ENCODE data around the gene GRIN2A.

Gene GRIN2A

GRCh38 chr16:9757687-9758086, 424.5 kb downstream of the GRIN2A start:
- DNase-seq (ENCODE audit: low spot score), result no peak

- no peak for DNase-seq (ENCODE audit: low spot score)
Measured at GRCh38 chr16:9756434-9756833, 425.8 kb downstream of the GRIN2A start.

- no peak for DNase-seq (ENCODE audit: low spot score)
Measured at GRCh38 chr16:9755081-9755480, 427.1 kb downstream of the GRIN2A start.

- DNase-seq (ENCODE audit: low spot score), result no peak
Measured at GRCh38 chr16:9741776-9742175, 440.5 kb downstream of the GRIN2A start.

GRCh38 chr16:9739301-9739700, 442.9 kb downstream of the GRIN2A start:
- DNase-seq (ENCODE audit: low spot score), result no peak

- DNase-seq (ENCODE audit: low spot score), result no peak
Measured at GRCh38 chr16:9738690-9739089, 443.5 kb downstream of the GRIN2A start.

GRCh38 chr16:9736547-9736946, 445.7 kb downstream of the GRIN2A start:
- DNase-seq (ENCODE audit: low spot score), result no peak

- no peak for DNase-seq (ENCODE audit: low spot score)
Measured at GRCh38 chr16:9723136-9723535, 459.1 kb downstream of the GRIN2A start.

- DNase-seq (ENCODE audit: low spot score), result no peak
Measured at GRCh38 chr16:9713907-9714306, 468.3 kb downstream of the GRIN2A start.

GRCh38 chr16:9713156-9713555, 469.1 kb downstream of the GRIN2A start:
- DNase-seq (ENCODE audit: low spot score), result no peak

GRCh38 chr16:9708972-9709620, 473.1 kb downstream of the GRIN2A start:
- no peak for DNase-seq (ENCODE audit: low spot score)

GRCh38 chr16:9706217-9706836, 475.9 kb downstream of the GRIN2A start:
- DNase-seq (ENCODE audit: low spot score), result no peak

- DNase-seq (ENCODE audit: low spot score), result no peak
Measured at GRCh38 chr16:9703731-9704130, 478.5 kb downstream of the GRIN2A start.

Data from CD4-positive, alpha-beta T cell treated with Interleukin-15 for 4 hours (primary cell).